Measurements from ENCODE around the gene ATP2A2.

The ATP2A2 gene

GRCh38 chr12:110262442-110263388 lies 18.3 kb upstream of the ATP2A2 start:
- DNase-seq (ENCODE audit: low spot score): no peak

- DNase-seq (ENCODE audit: low spot score): no peak
Observed at GRCh38 chr12:110266381-110266960, 14.6 kb upstream of the ATP2A2 start.

GRCh38 chr12:110266980-110267620 lies 13.9 kb upstream of the ATP2A2 start:
- DNase-seq (ENCODE audit: low spot score): no peak

GRCh38 chr12:110269622-110270124 lies 11.4 kb upstream of the ATP2A2 start:
- no peak for DNase-seq (ENCODE audit: low spot score)

- no peak for DNase-seq (ENCODE audit: low spot score)
Observed at GRCh38 chr12:110270125-110270962, 10.7 kb upstream of the ATP2A2 start.

- no peak for DNase-seq (ENCODE audit: low spot score)
Observed at GRCh38 chr12:110271015-110271414, 10.0 kb upstream of the ATP2A2 start.

GRCh38 chr12:110277530-110278254 lies 3.4 kb upstream of the ATP2A2 start:
- DNase-seq (ENCODE audit: low spot score): no peak

- no peak for DNase-seq (ENCODE audit: low spot score)
Observed at GRCh38 chr12:110278255-110278536, 2.9 kb upstream of the ATP2A2 start.

GRCh38 chr12:110279566-110280375 lies 1.3 kb upstream of the ATP2A2 start:
- DNase-seq (ENCODE audit: low spot score): no peak

- no peak for DNase-seq (ENCODE audit: low spot score)
Observed at GRCh38 chr12:110280392-110280778, 662 bp upstream of the ATP2A2 start.

GRCh38 chr12:110281549-110282299 lies 677 bp downstream of the ATP2A2 start:
- DNase-seq (ENCODE audit: low spot score): no peak

- DNase-seq (ENCODE audit: low spot score): no peak
Observed at GRCh38 chr12:110282300-110282860, 1.3 kb downstream of the ATP2A2 start.

GRCh38 chr12:110282956-110283817 lies 2.1 kb downstream of the ATP2A2 start:
- DNase-seq (ENCODE audit: low spot score): no peak

- no peak for DNase-seq (ENCODE audit: low spot score)
Observed at GRCh38 chr12:110284597-110284996, 3.5 kb downstream of the ATP2A2 start.

- DNase-seq (ENCODE audit: low spot score): no peak
Observed at GRCh38 chr12:110286623-110287022, 5.6 kb downstream of the ATP2A2 start.

GRCh38 chr12:110287986-110288385 lies 6.9 kb downstream of the ATP2A2 start:
- DNase-seq (ENCODE audit: low spot score): no peak

- no peak for DNase-seq (ENCODE audit: low spot score)
Observed at GRCh38 chr12:110289044-110289710, 8.1 kb downstream of the ATP2A2 start.

- DNase-seq (ENCODE audit: low spot score): no peak
Observed at GRCh38 chr12:110289711-110290078, 8.6 kb downstream of the ATP2A2 start.
